ENCODE results near the gene RBMY1A1.

DNA sequence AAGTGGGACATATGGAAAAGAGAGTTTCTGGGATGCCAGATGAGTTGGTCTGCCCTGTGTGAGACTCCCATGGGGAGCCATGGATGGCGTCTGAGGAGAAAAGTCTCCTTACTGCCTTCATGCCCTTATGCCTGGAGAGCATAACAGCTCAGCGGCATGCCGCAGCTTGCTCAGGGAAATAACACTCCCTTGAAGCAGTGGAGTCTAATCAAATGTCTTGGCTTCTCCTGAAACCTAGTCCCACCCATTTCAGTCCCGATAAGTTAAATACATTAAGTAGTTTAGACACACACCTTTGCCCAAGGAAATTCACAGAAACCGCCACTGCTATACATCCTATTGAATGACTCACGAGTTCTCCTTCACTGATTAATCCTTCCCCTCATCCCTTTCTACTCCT lies 50.8 kb downstream of the RBMY1A1 start:
- TF ChIP-seq, protein P1, sequence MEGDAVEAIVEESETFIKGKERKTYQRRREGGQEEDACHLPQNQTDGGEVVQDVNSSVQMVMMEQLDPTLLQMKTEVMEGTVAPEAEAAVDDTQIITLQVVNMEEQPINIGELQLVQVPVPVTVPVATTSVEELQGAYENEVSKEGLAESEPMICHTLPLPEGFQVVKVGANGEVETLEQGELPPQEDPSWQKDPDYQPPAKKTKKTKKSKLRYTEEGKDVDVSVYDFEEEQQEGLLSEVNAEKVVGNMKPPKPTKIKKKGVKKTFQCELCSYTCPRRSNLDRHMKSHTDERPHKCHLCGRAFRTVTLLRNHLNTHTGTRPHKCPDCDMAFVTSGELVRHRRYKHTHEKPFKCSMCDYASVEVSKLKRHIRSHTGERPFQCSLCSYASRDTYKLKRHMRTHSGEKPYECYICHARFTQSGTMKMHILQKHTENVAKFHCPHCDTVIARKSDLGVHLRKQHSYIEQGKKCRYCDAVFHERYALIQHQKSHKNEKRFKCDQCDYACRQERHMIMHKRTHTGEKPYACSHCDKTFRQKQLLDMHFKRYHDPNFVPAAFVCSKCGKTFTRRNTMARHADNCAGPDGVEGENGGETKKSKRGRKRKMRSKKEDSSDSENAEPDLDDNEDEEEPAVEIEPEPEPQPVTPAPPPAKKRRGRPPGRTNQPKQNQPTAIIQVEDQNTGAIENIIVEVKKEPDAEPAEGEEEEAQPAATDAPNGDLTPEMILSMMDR (IDR thresholded peaks at IDR 0.05): no peak
- TF ChIP-seq POLR2AphosphoS5 (IDR thresholded peaks at IDR 0.05; ENCODE audit: insufficient read depth in 1 of 2, low read depth in 1 of 2): no peak

Data from vagina (tissue), 2 donors.